GM12878 (cell line): ENCODE measurements around the gene LHB. TPM values are rescaled to one million over a fixed set of nuclear protein-coding genes. Genes with fewer than 3 reads are reported as not detected.
"Not testable (repeated sequence)": the region's sequence is repeated elsewhere in the genome, so short reads cannot be mapped to it uniquely, and the experiment has no call there.

Experiments used
- ATAC-seq: fragments of 200-7000 bp; cut with Tn5 transposase; 3 replicates; pipeline ENCODE4 v1.9.1; 2020; ENCODE audit warnings: mild to moderate bottlenecking, moderate library complexity
- BruUV-seq: library from RNA; stranded (reverse); fragments of 400-500 nt; replicated peaks from 2 replicates; lab custom pipeline; 2021; lab: Mats Ljungman, UMichigan
- CTCF ChIA-PET: fragments of 300-600 bp; sonication (Branson Sonifier 250); formaldehyde crosslinking; extraction: SDS; loops from one replicate; lab custom pipeline; 2021; ENCODE audit warnings: inconsistent platforms; lab: Yijun Ruan, JAX
- POLR2A ChIA-PET: fragments of 350-600 bp; formaldehyde crosslinking; extraction: SDS; loops from one replicate; lab custom pipeline; 2021; ENCODE audit warnings: inconsistent platforms; lab: Charles Lee
- RAD21 ChIA-PET: fragments of 300-600 bp; sonication (Branson Sonifier 250); formaldehyde crosslinking; loops from one replicate; lab custom pipeline; 2023; ENCODE audit warnings: antibody characterized with exemption; ENCODE audit not compliant: unreplicated experiment; lab: Charles Lee
- SMC1A ChIA-PET: fragments of 300-600 bp; sonication (Branson Sonifier 250); formaldehyde crosslinking; loops from one replicate; lab custom pipeline; 2023; ENCODE audit not compliant: unreplicated experiment, uncharacterized antibody; lab: Charles Lee
- DNase-seq: peaks from one replicate; pipeline ENCODE4 v3.0.0-alpha.2; 2011; ENCODE audit warnings: low read depth, low spot score
- FAIRE-seq: peaks from 3 replicates; lab custom pipeline; 2011; peaks lifted over from hg19 to GRCh38; lab: Jason Lieb, UNC
- H2AFZ ChIP-seq: 2 replicates; pipeline ENCODE4 v1.6.0; 2011; ENCODE audit warnings: low read depth, low read length, control low read depth; ENCODE audit not compliant: control insufficient read depth
- H3K27ac ChIP-seq: 2 replicates; pipeline ENCODE4 v1.5.1; 2011; ENCODE audit warnings: control low read depth; ENCODE audit not compliant: control insufficient read depth, insufficient read depth
- H3K27me3 ChIP-seq, 2 experiments: replicated peaks in 1 of 2; 2 replicates each; pipeline versions ENCODE4 v1.6.0 to v1.6.1; 2011; ENCODE audit warnings: low read length in 1 of 2; ENCODE audit not compliant: control insufficient read depth in 2 of 2, insufficient read depth in 2 of 2
- H3K36me3 ChIP-seq, 2 experiments: 2 replicates each; pipeline ENCODE4 v1.5.1; 2011; ENCODE audit warnings: low read length in 1 of 2; ENCODE audit not compliant: control insufficient read depth in 2 of 2, insufficient read depth in 2 of 2
- H3K4me1 ChIP-seq: 2 replicates; pipeline ENCODE4 v1.6.1; 2011; ENCODE audit warnings: mild to moderate bottlenecking, low read length, moderate library complexity, mixed read lengths; ENCODE audit not compliant: control insufficient read depth, insufficient read depth
- H3K4me2 ChIP-seq: 2 replicates; pipeline ENCODE4 v1.6.0; 2011; ENCODE audit warnings: control low read depth; ENCODE audit not compliant: control insufficient read depth, insufficient read depth
- H3K4me3 ChIP-seq: fragments of 200-600 bp; sonication (generic); 2 replicates; pipeline ENCODE4 v1.5.1; 2016
- H3K79me2 ChIP-seq: 2 replicates; pipeline ENCODE4 v1.6.0; 2011; ENCODE audit warnings: low read length; ENCODE audit not compliant: control insufficient read depth, insufficient read depth
- H3K9ac ChIP-seq: 2 replicates; pipeline ENCODE4 v1.8.0; 2011; ENCODE audit warnings: low read length, control low read depth, mixed read lengths; ENCODE audit not compliant: control insufficient read depth, insufficient read depth
- H3K9me3 ChIP-seq: replicated peaks from 3 replicates; pipeline ENCODE4 v1.5.1; 2011; ENCODE audit warnings: mild to moderate bottlenecking, low read length; ENCODE audit not compliant: control insufficient read depth, insufficient read depth
- H4K20me1 ChIP-seq: 2 replicates; pipeline ENCODE4 v1.6.0; 2011; ENCODE audit not compliant: control insufficient read depth, insufficient read depth
- CBX3 ChIP-seq: fragments of 200-600 bp; sonication (generic); IDR thresholded peaks from 2 replicates; pipeline ENCODE4 v1.6.1; 2016; ENCODE audit warnings: low read depth, borderline replicate concordance
- CREB1 ChIP-seq: IDR thresholded peaks from 2 replicates; pipeline ENCODE4 v1.6.1; 2012; ENCODE audit warnings: low read depth, mild to moderate bottlenecking, inconsistent platforms
- ETV6 ChIP-seq, 2 experiments: fragments of 450-650 bp in 1 of 2; IDR thresholded peaks in 1 of 2; conservative IDR thresholded peaks in 1 of 2; 2 replicates each; pipeline ENCODE4 v1.6.1; 2014; ENCODE audit warnings: antibody characterized with exemption in 1 of 2, borderline replicate concordance in 1 of 2, low read depth in 1 of 2, mild to moderate bottlenecking in 1 of 2, moderate library complexity in 1 of 2
- GABPA ChIP-seq: IDR thresholded peaks from 2 replicates; pipeline ENCODE4 v1.6.1; 2014; ENCODE audit warnings: antibody characterized with exemption, low read depth, mild to moderate bottlenecking, inconsistent platforms
- RUNX3 ChIP-seq: IDR thresholded peaks from 2 replicates; pipeline ENCODE4 v1.6.1; 2012; ENCODE audit warnings: low read length, inconsistent platforms
- SPI1 ChIP-seq: IDR thresholded peaks from 2 replicates; pipeline ENCODE4 v1.6.1; 2011; ENCODE audit warnings: low read depth, mild to moderate bottlenecking, low read length, moderate library complexity, borderline replicate concordance; ENCODE audit not compliant: insufficient read depth
- TCF3 ChIP-seq: IDR thresholded peaks from 2 replicates; pipeline ENCODE4 v1.6.1; 2012; ENCODE audit warnings: low read depth, mild to moderate bottlenecking, low read length, borderline replicate concordance; ENCODE audit not compliant: insufficient read depth
- TCF7 ChIP-seq: IDR thresholded peaks from 2 replicates; pipeline ENCODE4 v1.6.1; 2014; ENCODE audit warnings: antibody characterized with exemption, borderline replicate concordance
- WRNIP1 ChIP-seq: IDR thresholded peaks from 2 replicates; pipeline ENCODE4 v1.6.1; 2011; ENCODE audit warnings: low read depth, low read length, improper control_type of control experiment, borderline replicate concordance
- WGBS: methylation state at CpG from one replicate; pipeline ENCODE4 v1.1.6; 2016; ENCODE audit warnings: low lambda C conversion rate; ENCODE audit not compliant: insufficient replicate concordance, insufficient coverage; ENCODE audit errors: missing lambda C conversion rate; 5-methylcytosine and 5-hydroxymethylcytosine counted together
- in situ Hi-C: fragments of 300-500 bp; cut with MboI; formaldehyde crosslinking; loops from 9 replicates; pipeline ENCODE4 v1.14.3; 2018; ENCODE audit warnings: mixed read lengths
- intact Hi-C: fragments of 100-400 bp; cut with micrococcal nuclease; formaldehyde crosslinking; loops from one replicate; pipeline ENCODE4 v1.14.2; 2022; ENCODE audit not compliant: unreplicated experiment
- polyA plus RNA-seq, 11 experiments: library from polyadenylated mRNA; depleted of rRNA in 4 of 11; unstranded in 6 of 11; stranded (reverse) in 5 of 11; fragments of >200 nt; fragmentation: Nextera tagmentation in 4 of 11; fragmentation: Illumina TruSeq in 1 of 11; extraction: Ambion mirVana in 4 of 11; extraction: Trizol in 1 of 11; gene quantifications; 1 replicate in 1 of 11; 2 replicates in 10 of 11; pipeline versions ENCODE4 v1.2.1 to v1.2.3, GENCODE V29; 2011 to 2016; ENCODE audit warnings: inconsistent platforms in 2 of 11, missing spikeins in 2 of 11, low read depth in 1 of 11
- total RNA-seq, 4 experiments: library from RNA; depleted of rRNA in 3 of 4; stranded (reverse); fragments of >200 nt in 3 of 4; fragmentation: Illumina TruSeq in 1 of 4; extraction: Trizol in 1 of 4; gene quantifications; 2 replicates each; pipeline versions ENCODE4 v1.2.1 to v1.2.3, GENCODE V29; 2013 to 2021
- TF ChIP-seq, protein P1 (sequence below): fragments of 150-350 bp; IDR thresholded peaks from 2 replicates; pipeline ENCODE4 v1.6.1; 2016; ENCODE audit warnings: low read depth, low read length

The LHB gene
- total and polyA plus RNA-seq, 10 of the 15 experiments (the other 5 are each of a cell fraction or from before 2014, with no cell fraction given): 0.20 to 0.72 (median 0.46) TPM; not detected in 5

- TF ChIP-seq, protein P1, sequence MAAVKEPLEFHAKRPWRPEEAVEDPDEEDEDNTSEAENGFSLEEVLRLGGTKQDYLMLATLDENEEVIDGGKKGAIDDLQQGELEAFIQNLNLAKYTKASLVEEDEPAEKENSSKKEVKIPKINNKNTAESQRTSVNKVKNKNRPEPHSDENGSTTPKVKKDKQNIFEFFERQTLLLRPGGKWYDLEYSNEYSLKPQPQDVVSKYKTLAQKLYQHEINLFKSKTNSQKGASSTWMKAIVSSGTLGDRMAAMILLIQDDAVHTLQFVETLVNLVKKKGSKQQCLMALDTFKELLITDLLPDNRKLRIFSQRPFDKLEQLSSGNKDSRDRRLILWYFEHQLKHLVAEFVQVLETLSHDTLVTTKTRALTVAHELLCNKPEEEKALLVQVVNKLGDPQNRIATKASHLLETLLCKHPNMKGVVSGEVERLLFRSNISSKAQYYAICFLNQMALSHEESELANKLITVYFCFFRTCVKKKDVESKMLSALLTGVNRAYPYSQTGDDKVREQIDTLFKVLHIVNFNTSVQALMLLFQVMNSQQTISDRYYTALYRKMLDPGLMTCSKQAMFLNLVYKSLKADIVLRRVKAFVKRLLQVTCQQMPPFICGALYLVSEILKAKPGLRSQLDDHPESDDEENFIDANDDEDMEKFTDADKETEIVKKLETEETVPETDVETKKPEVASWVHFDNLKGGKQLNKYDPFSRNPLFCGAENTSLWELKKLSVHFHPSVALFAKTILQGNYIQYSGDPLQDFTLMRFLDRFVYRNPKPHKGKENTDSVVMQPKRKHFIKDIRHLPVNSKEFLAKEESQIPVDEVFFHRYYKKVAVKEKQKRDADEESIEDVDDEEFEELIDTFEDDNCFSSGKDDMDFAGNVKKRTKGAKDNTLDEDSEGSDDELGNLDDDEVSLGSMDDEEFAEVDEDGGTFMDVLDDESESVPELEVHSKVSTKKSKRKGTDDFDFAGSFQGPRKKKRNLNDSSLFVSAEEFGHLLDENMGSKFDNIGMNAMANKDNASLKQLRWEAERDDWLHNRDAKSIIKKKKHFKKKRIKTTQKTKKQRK: no peak
- TF ChIP-seq CREB1 (no peak), SPI1 (no peak), TCF3 (no peak), GABPA (no peak), TCF7 (no peak), CBX3 (no peak), ETV6 (conservative IDR thresholded peaks at IDR 0.05 in 1 of 2, IDR thresholded peaks at IDR 0.05 in 1 of 2; ENCODE audit: borderline replicate concordance in 1 of 2, low read depth in 1 of 2) (no peak), WRNIP1 (no peak), RUNX3 (peak; percentile 28; the same call in 1 of the 2 replicates)
- TF ChIP-seq, all 136 proteins: peak for 3
These were observed 2.5 kb upstream of the LHB start (continued) for GRCh38 chr19:49019242-49019932.

DNA sequence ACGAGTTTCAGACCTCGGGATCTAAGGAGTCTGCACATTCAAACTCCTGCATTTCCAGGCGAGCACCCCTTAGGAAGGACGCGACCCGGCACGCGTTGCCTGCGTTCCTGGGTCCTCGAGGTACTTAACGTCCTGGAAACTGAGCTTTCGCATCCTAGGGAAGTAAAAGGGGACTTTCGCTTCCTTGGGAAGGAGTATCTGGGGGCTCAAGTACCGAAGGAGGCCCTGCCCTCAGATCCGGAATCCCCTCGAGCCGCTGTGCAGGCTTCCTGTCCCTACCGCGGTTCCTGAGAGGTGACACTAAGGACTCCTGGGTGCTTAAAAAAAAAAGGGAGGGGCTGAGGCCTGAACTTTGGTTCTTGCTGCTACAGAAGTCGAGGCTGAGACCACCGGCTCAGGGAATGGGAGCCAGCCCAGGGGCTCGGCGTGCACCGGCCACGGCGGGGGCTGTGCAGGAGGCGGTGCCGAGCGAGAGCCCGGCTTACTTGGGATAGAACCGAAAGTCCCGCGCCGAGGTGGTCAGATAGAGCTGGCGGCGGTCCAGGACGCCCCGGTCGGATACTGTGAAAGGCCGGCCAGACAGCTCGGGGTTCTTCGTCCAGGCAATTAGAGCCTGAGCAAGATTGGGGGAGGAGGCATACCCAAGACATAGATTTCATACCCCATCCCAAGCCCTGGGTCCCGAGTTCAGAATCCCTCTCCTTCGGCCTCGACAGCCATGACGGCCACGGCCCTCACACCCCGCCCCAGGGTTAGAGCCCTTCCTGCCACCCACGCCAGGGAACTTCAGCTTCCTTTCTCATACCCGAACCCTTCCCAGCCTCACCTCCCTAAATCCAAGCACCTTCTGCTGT, 1.7 kb upstream of the LHB start:
- peak overlapping the region; percentile 58; the same call in 1 of the 2 replicates for H3K4me3 ChIP-seq
- H3K27me3 ChIP-seq, H2AFZ ChIP-seq, H3K27ac ChIP-seq, BruUV-seq, H3K9ac ChIP-seq, intact Hi-C loops, H4K20me1 ChIP-seq, H3K79me2 ChIP-seq, H3K9me3 ChIP-seq, DNase-seq, FAIRE-seq, in situ Hi-C loops, H3K36me3 ChIP-seq, RAD21 ChIA-PET, SMC1A ChIA-PET: not testable (repeated sequence)
- CTCF ChIA-PET: interaction anchor here (0.8 to 3.1 kb wide), 4 partner anchors 21 to 88 kb away, joined by 3 to 14 read pairs (median 4); partner anchors contain the start of genes GYS1 and RUVBL2
- ATAC-seq: 0 out of 3 replicates have a peak, but pooled peaks have one; percentile 8
- peak overlapping the region; percentile 82 for H3K4me2 ChIP-seq
- WGBS: 10% methylated on average over 30 of the region's 50 CpGs
- POLR2A ChIA-PET: interaction anchor here (0.6 kb wide), 1 partner anchor 483 kb away, joined by 6 read pairs; no protein-coding TSS in a partner anchor
- peaks cover 15% of the 10 kb centered on the region for H3K4me1 ChIP-seq
